ENCODE measurements around the gene SPEM3. TPM values are rescaled to one million over a fixed set of nuclear protein-coding genes. Genes with fewer than 3 reads are reported as not detected.

SPEM3 gene
- total and polyA plus RNA-seq, 10 of the 15 experiments (the other 5 are each of a cell fraction or from before 2014, with no cell fraction given): not detected

DNA sequence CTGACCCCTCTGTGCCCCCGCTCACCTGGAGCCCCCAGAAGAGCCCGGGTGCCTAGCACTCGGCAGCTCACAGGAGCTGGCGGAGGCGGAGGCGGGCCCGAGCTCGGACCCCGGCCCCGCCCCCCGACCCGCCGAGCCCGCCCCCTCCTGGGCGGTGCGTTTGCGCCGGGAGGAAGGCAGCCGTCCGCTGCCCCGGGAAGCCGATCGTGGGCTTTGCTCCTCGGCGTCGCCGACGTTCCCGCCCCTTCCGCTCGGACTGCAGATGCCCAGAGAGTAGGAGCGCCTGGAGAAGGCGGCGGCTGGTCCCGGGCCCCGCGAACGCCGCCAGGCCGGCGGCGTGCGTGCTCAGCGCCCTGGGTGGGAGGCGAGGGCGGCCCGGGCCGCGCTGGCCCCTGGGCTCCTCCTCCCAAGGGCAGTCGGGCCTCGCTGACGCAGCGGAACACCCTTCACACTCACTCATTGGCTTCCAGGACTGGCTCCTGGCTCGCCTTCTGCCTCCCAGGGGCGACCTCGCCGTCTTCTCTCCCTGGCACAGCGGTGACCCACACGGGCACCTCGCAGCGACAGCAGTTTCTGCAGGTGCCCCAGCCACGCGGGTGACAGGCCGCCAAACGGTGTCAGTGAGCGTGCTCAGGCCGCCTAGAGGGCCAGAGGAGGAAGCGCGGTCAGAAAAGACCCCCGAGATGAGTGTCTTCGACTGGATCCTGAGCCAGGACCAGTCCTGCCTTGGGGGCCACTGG lies 34.0 kb upstream of the SPEM3 start, which contains the start of gene PLSCR3 (continued):
- TF ChIP-seq JUND (IDR thresholded peaks at IDR 0.05; ENCODE audit: low read depth, low read length) (no peak), DPF2 (IDR thresholded peaks at IDR 0.05) (peak; percentile 9; the same call in 1 of the 2 replicates), STAT3 (IDR thresholded peaks at IDR 0.05; ENCODE audit: low read depth, low read length) (no peak), CEBPB (IDR thresholded peaks at IDR 0.05; ENCODE audit: borderline replicate concordance in 1 of 2, low read depth in 2 of 2, low read length in 2 of 2) (no peak), NFYA (IDR thresholded peaks at IDR 0.05; ENCODE audit: borderline replicate concordance, low read depth, low read length) (no peak), USF1 (IDR thresholded peaks at IDR 0.05; ENCODE audit: borderline replicate concordance, extremely low read length, insufficient read depth, low read depth, low read length) (no peak), LARP7 (IDR thresholded peaks at IDR 0.05) (peak; percentile 65), RAD51 (IDR thresholded peaks at IDR 0.05) (no peak), SPI1 (IDR thresholded peaks at IDR 0.05; ENCODE audit: borderline replicate concordance, insufficient read depth, low read depth, low read length) (no peak), CREB1 (IDR thresholded peaks at IDR 0.05; ENCODE audit: low read depth) (0 out of 2 replicates have a peak, but pooled peaks have one; percentile 11), TCF7 (IDR thresholded peaks at IDR 0.05; ENCODE audit: borderline replicate concordance) (no peak), ZNF687 (IDR thresholded peaks at IDR 0.05) (peak; percentile 74; the same call in 1 of the 2 replicates), SRF (IDR thresholded peaks at IDR 0.05; ENCODE audit: low read depth in 2 of 2, low read length in 2 of 2) (no peak), IKZF1 (conservative IDR thresholded peaks at IDR 0.05) (peak; percentile 74), SP1 (IDR thresholded peaks at IDR 0.05; ENCODE audit: low read depth, low read length) (peak; percentile 3)
- TF ChIP-seq, protein P1, sequence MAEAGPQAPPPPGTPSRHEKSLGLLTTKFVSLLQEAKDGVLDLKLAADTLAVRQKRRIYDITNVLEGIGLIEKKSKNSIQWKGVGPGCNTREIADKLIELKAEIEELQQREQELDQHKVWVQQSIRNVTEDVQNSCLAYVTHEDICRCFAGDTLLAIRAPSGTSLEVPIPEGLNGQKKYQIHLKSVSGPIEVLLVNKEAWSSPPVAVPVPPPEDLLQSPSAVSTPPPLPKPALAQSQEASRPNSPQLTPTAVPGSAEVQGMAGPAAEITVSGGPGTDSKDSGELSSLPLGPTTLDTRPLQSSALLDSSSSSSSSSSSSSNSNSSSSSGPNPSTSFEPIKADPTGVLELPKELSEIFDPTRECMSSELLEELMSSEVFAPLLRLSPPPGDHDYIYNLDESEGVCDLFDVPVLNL (IDR thresholded peaks at IDR 0.05; ENCODE audit: low read depth, low read length): no peak
- TF ChIP-seq, protein P2, sequence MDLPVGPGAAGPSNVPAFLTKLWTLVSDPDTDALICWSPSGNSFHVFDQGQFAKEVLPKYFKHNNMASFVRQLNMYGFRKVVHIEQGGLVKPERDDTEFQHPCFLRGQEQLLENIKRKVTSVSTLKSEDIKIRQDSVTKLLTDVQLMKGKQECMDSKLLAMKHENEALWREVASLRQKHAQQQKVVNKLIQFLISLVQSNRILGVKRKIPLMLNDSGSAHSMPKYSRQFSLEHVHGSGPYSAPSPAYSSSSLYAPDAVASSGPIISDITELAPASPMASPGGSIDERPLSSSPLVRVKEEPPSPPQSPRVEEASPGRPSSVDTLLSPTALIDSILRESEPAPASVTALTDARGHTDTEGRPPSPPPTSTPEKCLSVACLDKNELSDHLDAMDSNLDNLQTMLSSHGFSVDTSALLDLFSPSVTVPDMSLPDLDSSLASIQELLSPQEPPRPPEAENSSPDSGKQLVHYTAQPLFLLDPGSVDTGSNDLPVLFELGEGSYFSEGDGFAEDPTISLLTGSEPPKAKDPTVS (IDR thresholded peaks at IDR 0.05; ENCODE audit: low read depth, low read length): no peak

Data from GM12878 (cell line).